ENCODE measurements around the gene EPB41L3.

- TF ChIP-seq CTCF (conservative IDR thresholded peaks at IDR 0.05 in 1 of 2, IDR thresholded peaks at IDR 0.05 in 1 of 2; ENCODE audit: low read depth in 1 of 2, low read length in 2 of 2) (no peak), EZH2 (IDR thresholded peaks at IDR 0.05; ENCODE audit: low read length, missing control alignments) (no peak)
Observed at GRCh38 chr18:5350636-5351035, 193.2 kb downstream of the EPB41L3 start.

All from fibroblast of lung (primary cell).